Activated CD8-positive, alpha-beta T cell treated with anti-CD3 and anti-CD28 coated beads for 36 hours (primary cell): Measurements from ENCODE around the gene VPS37C. TPM values are rescaled to one million over a fixed set of nuclear protein-coding genes. Genes with fewer than 3 reads are reported as not detected.

Experiments
- ATAC-seq: fragments of 200-7000 bp; cut with Tn5 transposase; one replicate; pipeline ENCODE4 v1.10.0; 2021; ENCODE audit warnings: mild to moderate bottlenecking, moderate library complexity
- CTCF ChIA-PET: fragments of 350-600 bp; sonication (Branson Sonifier 250); formaldehyde crosslinking; loops from one replicate; lab custom pipeline; 2021; ENCODE audit warnings: antibody characterized with exemption; lab: Charles Lee
- POLR2A ChIA-PET: fragments of 350-600 bp; sonication (Branson Sonifier 250); formaldehyde crosslinking; loops from one replicate; lab custom pipeline; 2021; ENCODE audit warnings: antibody characterized with exemption; lab: Charles Lee
- DNase-seq: peaks from one replicate; pipeline ENCODE4 v3.0.0-alpha.2; 2020
- H3K27ac Mint-ChIP-seq: one replicate; pipeline ENCODE4 v1.8.0; 2021; ENCODE audit warnings: mild to moderate bottlenecking, mixed read lengths
- H3K27me3 Mint-ChIP-seq: one replicate; pipeline ENCODE4 v1.8.0; 2021; ENCODE audit warnings: mixed read lengths
- H3K36me3 Mint-ChIP-seq: one replicate; pipeline ENCODE4 v1.8.0; 2021; ENCODE audit warnings: low read depth, mixed read lengths
- H3K4me1 Mint-ChIP-seq: one replicate; pipeline ENCODE4 v1.8.0; 2021; ENCODE audit warnings: low read depth, mixed read lengths
- H3K4me3 Mint-ChIP-seq: one replicate; pipeline ENCODE4 v1.8.0; 2021; ENCODE audit warnings: mild to moderate bottlenecking, moderate library complexity, mixed read lengths
- H3K9me3 Mint-ChIP-seq: one replicate; pipeline ENCODE4 v1.8.0; 2021; ENCODE audit warnings: mixed read lengths
- intact Hi-C: fragments of 100-400 bp; cut with micrococcal nuclease; formaldehyde crosslinking; loops from one replicate; pipeline ENCODE4 v1.10.0; 2022
- total RNA-seq, 2 experiments: library from RNA; stranded (reverse); gene quantifications; one replicate each; pipeline ENCODE4 v1.2.3, GENCODE V29; 2021
- TF ChIP-seq, protein P1 (sequence below): fragments of 200-600 bp; IDR thresholded peaks from one replicate; pipeline ENCODE4 v1.8.0; 2022; ENCODE audit warnings: antibody characterized with exemption, mild to moderate bottlenecking

Gene VPS37C
- total RNA-seq, 2 experiments from 2014 or later: 6.6 to 7.2 TPM

DNA sequence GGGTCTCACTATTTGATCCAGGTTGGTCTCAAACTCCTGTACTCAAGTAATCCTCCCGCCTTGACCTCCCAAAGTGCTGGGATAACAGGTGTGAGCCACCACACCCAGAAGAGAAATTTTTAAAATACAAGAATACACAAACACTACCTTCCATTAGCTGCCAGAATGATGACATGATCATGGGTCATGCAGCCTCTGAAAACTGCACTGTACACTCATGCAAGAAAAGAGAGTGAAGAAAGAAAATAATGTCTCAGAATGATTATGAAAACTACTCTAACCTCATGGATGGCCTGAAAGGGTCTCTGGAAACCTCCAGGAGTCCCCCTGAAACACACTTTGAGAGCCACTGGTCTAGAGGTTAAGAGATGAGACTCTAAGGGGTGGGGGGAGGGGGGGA, 18.8 kb downstream of the VPS37C start:
- intact Hi-C loops: no loop called here
- ChIA-PET CTCF (interaction anchor here (1.4 to 3.9 kb wide), 2 partner anchors 13 to 45 kb away, joined by 10 to 22 read pairs; no protein-coding TSS in a partner anchor), POLR2A (interaction anchor here (0.8 kb wide), 1 partner anchor 18 kb away, joined by 3 read pairs; no protein-coding TSS in a partner anchor)

DNA sequence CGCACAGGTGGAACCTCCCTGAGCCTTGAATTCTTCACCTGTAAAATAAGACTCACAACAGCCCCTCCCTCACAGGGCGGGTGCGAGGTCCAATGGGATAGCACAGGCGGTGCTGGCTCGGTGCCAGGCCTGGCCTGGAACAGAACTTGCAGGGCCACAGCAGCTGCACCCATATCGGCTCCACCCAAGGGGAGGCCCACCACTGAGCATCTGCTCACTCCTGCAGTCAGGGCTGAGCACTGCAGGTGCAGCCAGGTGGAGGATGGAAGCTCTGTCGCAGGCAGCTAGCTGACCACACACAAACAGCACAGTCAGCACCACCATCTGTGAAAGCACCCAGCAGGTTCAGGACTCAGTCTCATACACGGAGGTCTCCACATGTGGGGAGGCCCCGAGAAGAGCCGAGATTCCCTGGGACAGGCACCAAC, 19.6 kb downstream of the VPS37C start:
- TF ChIP-seq, protein P1, sequence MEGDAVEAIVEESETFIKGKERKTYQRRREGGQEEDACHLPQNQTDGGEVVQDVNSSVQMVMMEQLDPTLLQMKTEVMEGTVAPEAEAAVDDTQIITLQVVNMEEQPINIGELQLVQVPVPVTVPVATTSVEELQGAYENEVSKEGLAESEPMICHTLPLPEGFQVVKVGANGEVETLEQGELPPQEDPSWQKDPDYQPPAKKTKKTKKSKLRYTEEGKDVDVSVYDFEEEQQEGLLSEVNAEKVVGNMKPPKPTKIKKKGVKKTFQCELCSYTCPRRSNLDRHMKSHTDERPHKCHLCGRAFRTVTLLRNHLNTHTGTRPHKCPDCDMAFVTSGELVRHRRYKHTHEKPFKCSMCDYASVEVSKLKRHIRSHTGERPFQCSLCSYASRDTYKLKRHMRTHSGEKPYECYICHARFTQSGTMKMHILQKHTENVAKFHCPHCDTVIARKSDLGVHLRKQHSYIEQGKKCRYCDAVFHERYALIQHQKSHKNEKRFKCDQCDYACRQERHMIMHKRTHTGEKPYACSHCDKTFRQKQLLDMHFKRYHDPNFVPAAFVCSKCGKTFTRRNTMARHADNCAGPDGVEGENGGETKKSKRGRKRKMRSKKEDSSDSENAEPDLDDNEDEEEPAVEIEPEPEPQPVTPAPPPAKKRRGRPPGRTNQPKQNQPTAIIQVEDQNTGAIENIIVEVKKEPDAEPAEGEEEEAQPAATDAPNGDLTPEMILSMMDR: no peak
- no peaks in the 10 kb centered on the region for H3K27me3 Mint-ChIP-seq
- ChIA-PET POLR2A (interaction anchor here (0.8 to 1.4 kb wide), 2 partner anchors 19 kb away, joined by 3 to 4 read pairs; no protein-coding TSS in a partner anchor), CTCF (interaction anchor here (1.0 to 3.9 kb wide), 4 partner anchors 12 to 172 kb away, joined by 3 to 22 read pairs (median 8); no protein-coding TSS in a partner anchor)
- H3K27ac Mint-ChIP-seq: no peak overlapping the region
- no peaks in the 10 kb centered on the region for H3K36me3 Mint-ChIP-seq
- H3K4me3 Mint-ChIP-seq: no peak overlapping the region
- ATAC-seq (no peak), DNase-seq (no peak)
- H3K4me1 Mint-ChIP-seq: peaks cover 12% of the 10 kb centered on the region
- no peaks in the 10 kb centered on the region for H3K9me3 Mint-ChIP-seq
- intact Hi-C loops: no loop called here

More for the DNA sequence above, 18.8 kb downstream of the VPS37C start:
- H3K27ac Mint-ChIP-seq: no peak overlapping the region
- H3K27me3 Mint-ChIP-seq: no peaks in the 10 kb centered on the region
- ATAC-seq (no peak), DNase-seq (no peak)
- no peaks in the 10 kb centered on the region for H3K36me3 Mint-ChIP-seq
- H3K9me3 Mint-ChIP-seq: no peaks in the 10 kb centered on the region
- TF ChIP-seq, protein P1: no peak
- peaks cover 19% of the 10 kb centered on the region for H3K4me1 Mint-ChIP-seq
- H3K4me3 Mint-ChIP-seq: no peak overlapping the region

DNA sequence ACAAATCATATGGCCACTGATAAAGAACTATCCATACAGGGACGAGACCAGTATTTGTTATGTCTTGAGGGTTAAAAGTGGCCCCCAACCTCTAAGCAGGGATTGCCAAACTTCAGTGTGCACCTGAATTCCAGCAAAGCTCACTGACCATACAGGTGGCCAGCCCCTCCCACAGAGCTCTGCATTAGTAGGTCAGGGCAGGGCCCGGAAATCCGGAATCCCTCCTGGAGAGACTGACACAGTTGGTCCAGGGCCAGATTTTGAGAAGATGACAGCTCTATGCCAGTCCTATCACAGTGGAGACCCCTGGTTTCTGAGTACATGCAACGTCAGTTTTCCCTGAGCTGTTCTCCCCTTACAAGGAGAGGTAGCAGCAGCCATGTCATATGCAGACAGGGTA, 20.8 kb downstream of the VPS37C start:
- Mint-ChIP-seq H3K36me3 (no peaks in the 10 kb centered on the region), H3K27ac (no peak overlapping the region), H3K4me3 (no peak overlapping the region), H3K27me3 (no peaks in the 10 kb centered on the region), H3K4me1 (peaks cover 2% of the 10 kb centered on the region), H3K9me3 (no peaks in the 10 kb centered on the region)
- ChIA-PET POLR2A (interaction anchor here (0.9 to 1.6 kb wide), 4 partner anchors 10 to 13 kb away, joined by 4 read pairs; no protein-coding TSS in a partner anchor), CTCF (interaction anchor here (1.5 to 3.9 kb wide), 3 partner anchors 11 to 47 kb away, joined by 7 to 22 read pairs (median 10); no protein-coding TSS in a partner anchor)
- ATAC-seq (no peak), DNase-seq (no peak)
- TF ChIP-seq, protein P1: no peak
- intact Hi-C loops: no loop called here

DNA sequence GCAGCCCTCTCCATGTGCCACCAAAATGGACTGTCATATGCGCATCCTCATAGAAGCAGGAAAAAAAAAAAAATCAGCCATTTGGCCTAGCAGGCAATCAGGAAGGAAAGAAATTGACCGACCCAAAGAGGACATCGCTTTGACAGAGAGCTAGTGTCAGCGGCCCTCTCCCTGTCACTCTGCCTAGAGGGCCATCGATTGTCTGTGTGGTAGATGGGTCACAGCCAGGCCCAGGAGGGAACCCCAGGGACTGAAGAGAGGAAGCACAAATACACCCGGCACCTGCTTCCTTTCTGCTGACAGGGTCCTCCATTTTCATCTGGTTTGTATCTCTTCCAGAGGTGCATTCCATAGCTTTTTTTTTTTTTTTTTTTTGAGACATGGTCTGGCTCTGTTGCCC, 21.8 kb downstream of the VPS37C start:
- ChIA-PET POLR2A (interaction anchor here (1.1 to 1.6 kb wide), 3 partner anchors 10 to 12 kb away, joined by 4 read pairs; no protein-coding TSS in a partner anchor), CTCF (interaction anchor here (1.5 to 3.9 kb wide), 4 partner anchors 8 to 48 kb away, joined by 3 to 22 read pairs (median 8); no protein-coding TSS in a partner anchor)
- Mint-ChIP-seq H3K9me3 (no peaks in the 10 kb centered on the region), H3K27ac (no peak overlapping the region), H3K27me3 (no peaks in the 10 kb centered on the region), H3K36me3 (no peaks in the 10 kb centered on the region), H3K4me1 (no peaks in the 10 kb centered on the region), H3K4me3 (no peak overlapping the region)
- ATAC-seq (no peak), DNase-seq (no peak)
- TF ChIP-seq, protein P1: no peak
- intact Hi-C loops: loop anchor here (10.0 kb wide), 1 partner anchor 45 kb away; no protein-coding TSS in a partner anchor

DNA sequence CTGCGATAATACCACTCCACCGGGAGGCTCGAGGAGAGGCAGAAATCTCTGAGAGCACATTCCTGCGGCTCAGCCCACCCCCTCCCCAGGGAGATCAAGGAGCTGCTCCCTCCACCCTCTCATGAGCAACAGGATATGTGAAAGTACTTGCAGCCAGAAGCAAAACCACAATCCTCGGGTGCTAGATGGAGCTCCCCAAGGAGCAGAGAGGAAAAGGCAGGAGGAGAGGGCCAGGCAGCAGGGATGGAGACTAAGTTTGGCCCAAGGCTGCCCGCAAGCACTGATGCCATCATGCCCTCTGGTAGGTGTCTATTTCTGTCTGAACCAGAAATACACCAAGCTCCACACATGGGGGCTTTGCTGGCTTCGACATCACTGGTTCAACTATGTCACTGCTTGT, 22.3 kb downstream of the VPS37C start:
- TF ChIP-seq, protein P1: no peak
- no peak overlapping the region for H3K4me3 Mint-ChIP-seq
- ATAC-seq (no peak), DNase-seq (no peak)
- H3K9me3 Mint-ChIP-seq: no peaks in the 10 kb centered on the region
- H3K27ac Mint-ChIP-seq: no peak overlapping the region
- H3K27me3 Mint-ChIP-seq: no peaks in the 10 kb centered on the region
- intact Hi-C loops: loop anchor here (10.0 kb wide), 1 partner anchor 46 kb away; no protein-coding TSS in a partner anchor
- CTCF ChIA-PET: interaction anchor here (1.0 to 3.9 kb wide), 4 partner anchors 9 to 251 kb away, joined by 3 to 22 read pairs (median 3); no protein-coding TSS in a partner anchor
- POLR2A ChIA-PET: interaction anchor here (1.6 to 1.7 kb wide), 2 partner anchors 11 to 21 kb away, joined by 4 read pairs; no protein-coding TSS in a partner anchor
- H3K4me1 Mint-ChIP-seq: no peaks in the 10 kb centered on the region
- no peaks in the 10 kb centered on the region for H3K36me3 Mint-ChIP-seq
